GM23338 (cell line): Measurements from ENCODE around the gene PGM3.

Experiments used
- EZH2 ChIP-seq: fragments of 200-600 bp; sonication (generic); IDR thresholded peaks from one replicate; pipeline ENCODE4 v1.8.0; 2017; ENCODE audit warnings: antibody characterized with exemption, mild to moderate bottlenecking, low read depth; ENCODE audit not compliant: unreplicated experiment
- EZH2phosphoT487 ChIP-seq: fragments of 200-600 bp; sonication (generic); IDR thresholded peaks from one replicate; pipeline ENCODE4 v1.8.1; 2018; ENCODE audit warnings: antibody characterized with exemption; ENCODE audit not compliant: unreplicated experiment
- POLR2AphosphoS5 ChIP-seq: IDR thresholded peaks from 2 replicates; pipeline ENCODE4 v1.6.1; 2016; ENCODE audit warnings: antibody characterized with exemption, low read depth
- STAT1 ChIP-seq: IDR thresholded peaks from one replicate; pipeline ENCODE4 v1.6.1; 2016; ENCODE audit warnings: antibody characterized with exemption; ENCODE audit not compliant: unreplicated experiment
- TF ChIP-seq, protein P1 (sequence below), 2 experiments: fragments of 200-600 bp in 1 of 2; sonication (generic) in 1 of 2; conservative IDR thresholded peaks; 2 replicates each; pipeline versions ENCODE4 v1.5.1 to v1.6.1; 2016 to 2017; ENCODE audit warnings: antibody characterized with exemption in 2 of 2, low read depth in 2 of 2, mild to moderate bottlenecking in 2 of 2, moderate library complexity in 1 of 2
- TF ChIP-seq, protein P2 (sequence below): IDR thresholded peaks from 2 replicates; pipeline ENCODE4 v1.6.1; 2016; ENCODE audit warnings: antibody characterized with exemption
- TF ChIP-seq, protein P3 (sequence below): IDR thresholded peaks from one replicate; pipeline ENCODE4 v1.6.1; 2018; ENCODE audit warnings: antibody characterized with exemption; ENCODE audit not compliant: unreplicated experiment

DNA sequence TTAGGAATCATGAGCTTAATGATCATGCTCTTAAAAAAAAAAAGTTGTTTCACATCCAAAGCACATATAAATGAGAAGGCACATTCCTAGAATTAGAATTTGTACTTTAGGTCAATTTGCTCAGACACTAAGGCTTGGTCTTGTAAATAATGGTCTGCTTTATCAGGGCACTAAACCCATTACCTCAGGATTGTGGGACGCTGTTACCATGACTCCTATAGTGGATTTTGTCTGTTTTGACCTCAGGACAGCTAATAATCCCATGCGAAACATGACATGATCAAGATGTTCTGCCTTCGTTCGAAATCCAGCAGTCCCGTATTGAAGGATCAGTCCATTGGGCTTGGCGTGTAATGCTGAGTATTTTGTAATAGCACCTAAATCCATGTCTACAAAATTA, 2.4 kb downstream of the PGM3 start:
- TF ChIP-seq, protein P1, sequence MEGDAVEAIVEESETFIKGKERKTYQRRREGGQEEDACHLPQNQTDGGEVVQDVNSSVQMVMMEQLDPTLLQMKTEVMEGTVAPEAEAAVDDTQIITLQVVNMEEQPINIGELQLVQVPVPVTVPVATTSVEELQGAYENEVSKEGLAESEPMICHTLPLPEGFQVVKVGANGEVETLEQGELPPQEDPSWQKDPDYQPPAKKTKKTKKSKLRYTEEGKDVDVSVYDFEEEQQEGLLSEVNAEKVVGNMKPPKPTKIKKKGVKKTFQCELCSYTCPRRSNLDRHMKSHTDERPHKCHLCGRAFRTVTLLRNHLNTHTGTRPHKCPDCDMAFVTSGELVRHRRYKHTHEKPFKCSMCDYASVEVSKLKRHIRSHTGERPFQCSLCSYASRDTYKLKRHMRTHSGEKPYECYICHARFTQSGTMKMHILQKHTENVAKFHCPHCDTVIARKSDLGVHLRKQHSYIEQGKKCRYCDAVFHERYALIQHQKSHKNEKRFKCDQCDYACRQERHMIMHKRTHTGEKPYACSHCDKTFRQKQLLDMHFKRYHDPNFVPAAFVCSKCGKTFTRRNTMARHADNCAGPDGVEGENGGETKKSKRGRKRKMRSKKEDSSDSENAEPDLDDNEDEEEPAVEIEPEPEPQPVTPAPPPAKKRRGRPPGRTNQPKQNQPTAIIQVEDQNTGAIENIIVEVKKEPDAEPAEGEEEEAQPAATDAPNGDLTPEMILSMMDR (conservative IDR thresholded peaks at IDR 0.05; ENCODE audit: low read depth in 2 of 2), result no peak
- TF ChIP-seq STAT1 (no peak), POLR2AphosphoS5 (no peak), EZH2 (no peak), EZH2phosphoT487 (no peak)
- TF ChIP-seq, protein P2, sequence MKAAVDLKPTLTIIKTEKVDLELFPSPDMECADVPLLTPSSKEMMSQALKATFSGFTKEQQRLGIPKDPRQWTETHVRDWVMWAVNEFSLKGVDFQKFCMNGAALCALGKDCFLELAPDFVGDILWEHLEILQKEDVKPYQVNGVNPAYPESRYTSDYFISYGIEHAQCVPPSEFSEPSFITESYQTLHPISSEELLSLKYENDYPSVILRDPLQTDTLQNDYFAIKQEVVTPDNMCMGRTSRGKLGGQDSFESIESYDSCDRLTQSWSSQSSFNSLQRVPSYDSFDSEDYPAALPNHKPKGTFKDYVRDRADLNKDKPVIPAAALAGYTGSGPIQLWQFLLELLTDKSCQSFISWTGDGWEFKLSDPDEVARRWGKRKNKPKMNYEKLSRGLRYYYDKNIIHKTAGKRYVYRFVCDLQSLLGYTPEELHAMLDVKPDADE, result no peak
- TF ChIP-seq, protein P3, sequence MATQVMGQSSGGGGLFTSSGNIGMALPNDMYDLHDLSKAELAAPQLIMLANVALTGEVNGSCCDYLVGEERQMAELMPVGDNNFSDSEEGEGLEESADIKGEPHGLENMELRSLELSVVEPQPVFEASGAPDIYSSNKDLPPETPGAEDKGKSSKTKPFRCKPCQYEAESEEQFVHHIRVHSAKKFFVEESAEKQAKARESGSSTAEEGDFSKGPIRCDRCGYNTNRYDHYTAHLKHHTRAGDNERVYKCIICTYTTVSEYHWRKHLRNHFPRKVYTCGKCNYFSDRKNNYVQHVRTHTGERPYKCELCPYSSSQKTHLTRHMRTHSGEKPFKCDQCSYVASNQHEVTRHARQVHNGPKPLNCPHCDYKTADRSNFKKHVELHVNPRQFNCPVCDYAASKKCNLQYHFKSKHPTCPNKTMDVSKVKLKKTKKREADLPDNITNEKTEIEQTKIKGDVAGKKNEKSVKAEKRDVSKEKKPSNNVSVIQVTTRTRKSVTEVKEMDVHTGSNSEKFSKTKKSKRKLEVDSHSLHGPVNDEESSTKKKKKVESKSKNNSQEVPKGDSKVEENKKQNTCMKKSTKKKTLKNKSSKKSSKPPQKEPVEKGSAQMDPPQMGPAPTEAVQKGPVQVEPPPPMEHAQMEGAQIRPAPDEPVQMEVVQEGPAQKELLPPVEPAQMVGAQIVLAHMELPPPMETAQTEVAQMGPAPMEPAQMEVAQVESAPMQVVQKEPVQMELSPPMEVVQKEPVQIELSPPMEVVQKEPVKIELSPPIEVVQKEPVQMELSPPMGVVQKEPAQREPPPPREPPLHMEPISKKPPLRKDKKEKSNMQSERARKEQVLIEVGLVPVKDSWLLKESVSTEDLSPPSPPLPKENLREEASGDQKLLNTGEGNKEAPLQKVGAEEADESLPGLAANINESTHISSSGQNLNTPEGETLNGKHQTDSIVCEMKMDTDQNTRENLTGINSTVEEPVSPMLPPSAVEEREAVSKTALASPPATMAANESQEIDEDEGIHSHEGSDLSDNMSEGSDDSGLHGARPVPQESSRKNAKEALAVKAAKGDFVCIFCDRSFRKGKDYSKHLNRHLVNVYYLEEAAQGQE, result no peak
